HL-60 (cell line): ENCODE data around the gene HTR3B.

Source experiments
- CTCF ChIP-seq: IDR thresholded peaks from one replicate; pipeline ENCODE4 v1.5.1; 2011; ENCODE audit warnings: low read length, control low read depth, inconsistent platforms; ENCODE audit not compliant: insufficient read depth
- GABPA ChIP-seq: IDR thresholded peaks from 2 replicates; pipeline ENCODE4 v1.6.1; 2012; ENCODE audit warnings: low read depth
- POLR2AphosphoS5 ChIP-seq: IDR thresholded peaks from 2 replicates; pipeline ENCODE4 v1.6.1; 2012; ENCODE audit warnings: low read depth
- REST ChIP-seq: IDR thresholded peaks from 2 replicates; pipeline ENCODE4 v1.6.1; 2012; ENCODE audit warnings: low read depth; ENCODE audit not compliant: insufficient replicate concordance

- TF ChIP-seq POLR2AphosphoS5 (no peak), CTCF (no peak), REST (no peak), GABPA (no peak)
These were observed 76.2 kb downstream of the HTR3B start for GRCh38 chr11:113980785-113981184.
